Measurements from ENCODE around the gene CIBAR2.

DNA sequence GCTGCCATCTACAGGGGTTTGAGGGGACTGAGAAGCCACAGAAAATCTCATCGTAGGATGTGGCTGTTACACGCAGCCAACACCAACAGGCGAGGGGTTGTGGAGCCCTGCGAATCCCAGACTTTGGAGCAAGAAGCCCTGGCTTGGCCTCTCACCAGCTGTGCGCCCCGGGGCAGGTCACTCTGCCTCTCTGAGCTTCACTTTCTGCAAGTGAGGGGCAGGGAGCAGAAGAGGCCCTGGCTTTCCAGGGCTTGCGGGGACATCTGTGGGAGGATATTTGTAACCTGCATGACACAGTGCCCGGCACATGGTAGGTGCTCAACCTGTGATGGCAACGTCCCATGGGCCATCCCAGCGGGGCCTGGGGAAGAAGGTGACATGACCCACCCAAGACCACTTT is 32.9 kb upstream of the CIBAR2 start:
- TF ChIP-seq, protein P1, sequence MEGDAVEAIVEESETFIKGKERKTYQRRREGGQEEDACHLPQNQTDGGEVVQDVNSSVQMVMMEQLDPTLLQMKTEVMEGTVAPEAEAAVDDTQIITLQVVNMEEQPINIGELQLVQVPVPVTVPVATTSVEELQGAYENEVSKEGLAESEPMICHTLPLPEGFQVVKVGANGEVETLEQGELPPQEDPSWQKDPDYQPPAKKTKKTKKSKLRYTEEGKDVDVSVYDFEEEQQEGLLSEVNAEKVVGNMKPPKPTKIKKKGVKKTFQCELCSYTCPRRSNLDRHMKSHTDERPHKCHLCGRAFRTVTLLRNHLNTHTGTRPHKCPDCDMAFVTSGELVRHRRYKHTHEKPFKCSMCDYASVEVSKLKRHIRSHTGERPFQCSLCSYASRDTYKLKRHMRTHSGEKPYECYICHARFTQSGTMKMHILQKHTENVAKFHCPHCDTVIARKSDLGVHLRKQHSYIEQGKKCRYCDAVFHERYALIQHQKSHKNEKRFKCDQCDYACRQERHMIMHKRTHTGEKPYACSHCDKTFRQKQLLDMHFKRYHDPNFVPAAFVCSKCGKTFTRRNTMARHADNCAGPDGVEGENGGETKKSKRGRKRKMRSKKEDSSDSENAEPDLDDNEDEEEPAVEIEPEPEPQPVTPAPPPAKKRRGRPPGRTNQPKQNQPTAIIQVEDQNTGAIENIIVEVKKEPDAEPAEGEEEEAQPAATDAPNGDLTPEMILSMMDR (conservative IDR thresholded peaks at IDR 0.05 in 1 of 2, IDR thresholded peaks at IDR 0.05 in 1 of 2; ENCODE audit: low read depth in 1 of 2, low read length in 2 of 2), result no peak
- TF ChIP-seq EZH2 (IDR thresholded peaks at IDR 0.05; ENCODE audit: low read length, missing control alignments), result no peak

Data from fibroblast of lung (primary cell).